Ishikawa (cell line): Measurements from ENCODE around the gene ACTMAP.
A peak's percentile ranks its signal among the peaks of the same experiment; 100 is the strongest.

Source experiments
- CEBPB ChIP-seq: IDR thresholded peaks from 2 replicates; pipeline ENCODE4 v1.6.1; 2012
- CREB1 ChIP-seq: IDR thresholded peaks from 2 replicates; pipeline ENCODE4 v1.6.1; 2012; ENCODE audit warnings: low read depth
- EGR1 ChIP-seq: IDR thresholded peaks from 2 replicates; pipeline ENCODE4 v1.6.1; 2012
- EP300 ChIP-seq: IDR thresholded peaks from 2 replicates; pipeline ENCODE4 v1.6.1; 2012; ENCODE audit warnings: borderline replicate concordance
- FOXM1 ChIP-seq: IDR thresholded peaks from 2 replicates; pipeline ENCODE4 v1.6.1; 2012; ENCODE audit warnings: low read depth, borderline replicate concordance
- NFIC ChIP-seq: IDR thresholded peaks from 2 replicates; pipeline ENCODE4 v1.6.1; 2012
- RAD21 ChIP-seq: IDR thresholded peaks from 2 replicates; pipeline ENCODE4 v1.6.1; 2012; ENCODE audit warnings: low read depth
- TAF1 ChIP-seq: IDR thresholded peaks from 2 replicates; pipeline ENCODE4 v1.6.1; 2012; ENCODE audit warnings: low read depth, mild to moderate bottlenecking
- TCF12 ChIP-seq: IDR thresholded peaks from 2 replicates; pipeline ENCODE4 v1.6.1; 2012; ENCODE audit warnings: low read depth
- TEAD4 ChIP-seq: IDR thresholded peaks from 2 replicates; pipeline ENCODE4 v1.6.1; 2012
- YY1 ChIP-seq: IDR thresholded peaks from 2 replicates; pipeline ENCODE4 v1.6.1; 2012; ENCODE audit warnings: low read depth
- ZBTB7A ChIP-seq: IDR thresholded peaks from 2 replicates; pipeline ENCODE4 v1.6.1; 2012; ENCODE audit warnings: low read depth
- TF ChIP-seq, protein P1 (sequence below): IDR thresholded peaks from 2 replicates; pipeline ENCODE4 v1.6.1; 2012
- TF ChIP-seq, protein P2 (sequence below): IDR thresholded peaks from 2 replicates; pipeline ENCODE4 v1.6.1; 2012
- TF ChIP-seq, protein P3 (sequence below): IDR thresholded peaks from 2 replicates; pipeline ENCODE4 v1.6.1; 2012; ENCODE audit warnings: low read depth, mild to moderate bottlenecking

Gene ACTMAP, protein sequence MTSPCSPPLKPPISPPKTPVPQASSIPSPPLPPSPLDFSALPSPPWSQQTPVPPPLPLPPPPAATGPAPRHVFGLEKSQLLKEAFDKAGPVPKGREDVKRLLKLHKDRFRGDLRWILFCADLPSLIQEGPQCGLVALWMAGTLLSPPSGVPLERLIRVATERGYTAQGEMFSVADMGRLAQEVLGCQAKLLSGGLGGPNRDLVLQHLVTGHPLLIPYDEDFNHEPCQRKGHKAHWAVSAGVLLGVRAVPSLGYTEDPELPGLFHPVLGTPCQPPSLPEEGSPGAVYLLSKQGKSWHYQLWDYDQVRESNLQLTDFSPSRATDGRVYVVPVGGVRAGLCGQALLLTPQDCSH

DNA sequence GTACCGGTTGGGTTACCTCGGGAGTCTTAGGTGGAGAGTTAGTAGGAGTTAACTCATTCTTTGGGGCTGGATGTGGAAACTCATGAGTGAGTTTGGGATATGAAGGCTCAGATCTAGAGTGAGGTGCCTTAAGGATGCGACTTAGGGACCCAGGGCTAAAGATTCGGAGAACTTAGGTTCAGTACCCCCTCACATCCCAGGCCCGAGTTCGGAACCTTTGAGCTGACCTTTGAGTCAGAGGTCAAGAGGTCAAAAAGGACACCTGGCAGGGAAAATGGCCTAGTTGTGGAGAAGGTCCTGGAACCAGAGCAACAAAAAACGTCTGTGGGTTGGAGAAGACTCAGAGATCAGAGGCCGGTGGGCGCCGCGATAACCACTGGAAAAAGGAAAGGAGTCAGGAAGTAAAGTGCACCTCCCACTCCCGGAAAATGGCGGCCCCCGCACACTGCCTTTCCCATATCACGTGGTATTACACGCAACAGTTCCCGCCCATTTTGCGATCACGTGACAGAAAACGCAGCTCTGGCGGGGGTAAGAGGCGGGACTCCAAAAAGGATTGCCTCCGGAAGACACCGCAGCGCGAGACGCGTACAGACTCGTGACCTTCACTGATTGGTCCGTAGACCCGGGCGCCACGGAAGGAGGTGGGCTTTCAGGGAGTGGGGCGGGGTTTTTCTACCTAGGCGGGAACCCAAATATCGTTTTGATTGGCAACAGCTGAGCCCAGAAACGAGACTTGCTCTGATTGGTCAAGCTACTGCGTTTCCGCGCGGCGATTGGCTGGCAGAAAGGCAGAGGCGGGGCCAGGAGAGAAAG lies at the start of gene ACTMAP:
ACTMAP (minus strand) TSS at position 420 of the 816 bp plus-strand sequence. CDS start 674 bp downstream, outside the sequence.
- no peak for TF ChIP-seq NFIC
- TF ChIP-seq TAF1, result peak; percentile 60; the same call in 1 of the 2 replicates
- no peak for TF ChIP-seq EP300
- TF ChIP-seq, protein P1, sequence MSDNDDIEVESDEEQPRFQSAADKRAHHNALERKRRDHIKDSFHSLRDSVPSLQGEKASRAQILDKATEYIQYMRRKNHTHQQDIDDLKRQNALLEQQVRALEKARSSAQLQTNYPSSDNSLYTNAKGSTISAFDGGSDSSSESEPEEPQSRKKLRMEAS, result peak; percentile 89
- peak; percentile 95 for TF ChIP-seq YY1
- TF ChIP-seq CEBPB, result no peak
- TF ChIP-seq, protein P2, sequence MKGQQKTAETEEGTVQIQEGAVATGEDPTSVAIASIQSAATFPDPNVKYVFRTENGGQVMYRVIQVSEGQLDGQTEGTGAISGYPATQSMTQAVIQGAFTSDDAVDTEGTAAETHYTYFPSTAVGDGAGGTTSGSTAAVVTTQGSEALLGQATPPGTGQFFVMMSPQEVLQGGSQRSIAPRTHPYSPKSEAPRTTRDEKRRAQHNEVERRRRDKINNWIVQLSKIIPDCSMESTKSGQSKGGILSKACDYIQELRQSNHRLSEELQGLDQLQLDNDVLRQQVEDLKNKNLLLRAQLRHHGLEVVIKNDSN, result peak; percentile 99
- peak; percentile 67 for TF ChIP-seq CREB1
- TF ChIP-seq RAD21, result no peak
- no peak for TF ChIP-seq EGR1
- no peak for TF ChIP-seq TEAD4
- TF ChIP-seq, protein P3, sequence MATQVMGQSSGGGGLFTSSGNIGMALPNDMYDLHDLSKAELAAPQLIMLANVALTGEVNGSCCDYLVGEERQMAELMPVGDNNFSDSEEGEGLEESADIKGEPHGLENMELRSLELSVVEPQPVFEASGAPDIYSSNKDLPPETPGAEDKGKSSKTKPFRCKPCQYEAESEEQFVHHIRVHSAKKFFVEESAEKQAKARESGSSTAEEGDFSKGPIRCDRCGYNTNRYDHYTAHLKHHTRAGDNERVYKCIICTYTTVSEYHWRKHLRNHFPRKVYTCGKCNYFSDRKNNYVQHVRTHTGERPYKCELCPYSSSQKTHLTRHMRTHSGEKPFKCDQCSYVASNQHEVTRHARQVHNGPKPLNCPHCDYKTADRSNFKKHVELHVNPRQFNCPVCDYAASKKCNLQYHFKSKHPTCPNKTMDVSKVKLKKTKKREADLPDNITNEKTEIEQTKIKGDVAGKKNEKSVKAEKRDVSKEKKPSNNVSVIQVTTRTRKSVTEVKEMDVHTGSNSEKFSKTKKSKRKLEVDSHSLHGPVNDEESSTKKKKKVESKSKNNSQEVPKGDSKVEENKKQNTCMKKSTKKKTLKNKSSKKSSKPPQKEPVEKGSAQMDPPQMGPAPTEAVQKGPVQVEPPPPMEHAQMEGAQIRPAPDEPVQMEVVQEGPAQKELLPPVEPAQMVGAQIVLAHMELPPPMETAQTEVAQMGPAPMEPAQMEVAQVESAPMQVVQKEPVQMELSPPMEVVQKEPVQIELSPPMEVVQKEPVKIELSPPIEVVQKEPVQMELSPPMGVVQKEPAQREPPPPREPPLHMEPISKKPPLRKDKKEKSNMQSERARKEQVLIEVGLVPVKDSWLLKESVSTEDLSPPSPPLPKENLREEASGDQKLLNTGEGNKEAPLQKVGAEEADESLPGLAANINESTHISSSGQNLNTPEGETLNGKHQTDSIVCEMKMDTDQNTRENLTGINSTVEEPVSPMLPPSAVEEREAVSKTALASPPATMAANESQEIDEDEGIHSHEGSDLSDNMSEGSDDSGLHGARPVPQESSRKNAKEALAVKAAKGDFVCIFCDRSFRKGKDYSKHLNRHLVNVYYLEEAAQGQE, result no peak
- TF ChIP-seq ZBTB7A, result no peak
- no peak for TF ChIP-seq TCF12
- no peak for TF ChIP-seq FOXM1

DNA sequence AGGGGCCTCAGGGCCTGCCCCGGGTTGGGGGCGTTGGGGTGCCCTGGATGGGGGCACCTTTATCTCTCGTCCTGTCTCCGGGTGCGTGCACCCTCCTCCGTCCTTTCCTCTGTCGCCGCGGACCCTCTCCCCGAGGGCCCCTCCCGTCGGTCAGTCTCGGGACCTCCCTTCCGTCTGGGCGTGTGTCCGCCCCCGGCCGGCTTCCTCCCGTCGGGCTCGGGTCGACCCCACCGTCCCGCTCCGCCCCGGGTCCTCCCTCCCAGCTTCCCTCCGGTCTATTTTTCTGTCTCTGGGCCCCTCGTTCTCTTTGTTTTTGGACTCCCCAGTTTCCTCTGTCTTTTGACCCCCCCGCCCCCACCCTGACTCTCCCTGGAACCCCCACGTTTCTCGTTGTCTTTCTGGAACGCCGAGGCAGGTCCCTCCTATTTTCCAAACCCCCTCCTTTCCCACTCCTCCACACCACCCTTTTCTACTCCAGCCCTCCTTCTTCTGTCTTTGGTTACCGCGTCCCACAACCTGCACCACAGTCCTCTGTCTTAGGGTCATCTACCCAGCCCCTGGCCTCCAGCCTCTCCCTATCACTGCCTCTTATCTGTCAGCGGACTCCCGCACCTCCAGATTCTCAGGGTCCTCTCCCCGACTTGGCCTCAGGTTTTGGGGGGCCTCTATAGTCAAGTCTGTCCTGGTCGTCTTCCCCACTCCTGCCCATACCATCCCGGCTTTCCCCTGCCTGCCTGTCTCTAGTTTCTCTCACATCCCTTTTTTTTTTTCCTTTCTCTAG lies 49.5 kb upstream of the ACTMAP start:
- peak; percentile 69; the same call in 1 of the 2 replicates for TF ChIP-seq ZBTB7A
- no peak for TF ChIP-seq EGR1

DNA sequence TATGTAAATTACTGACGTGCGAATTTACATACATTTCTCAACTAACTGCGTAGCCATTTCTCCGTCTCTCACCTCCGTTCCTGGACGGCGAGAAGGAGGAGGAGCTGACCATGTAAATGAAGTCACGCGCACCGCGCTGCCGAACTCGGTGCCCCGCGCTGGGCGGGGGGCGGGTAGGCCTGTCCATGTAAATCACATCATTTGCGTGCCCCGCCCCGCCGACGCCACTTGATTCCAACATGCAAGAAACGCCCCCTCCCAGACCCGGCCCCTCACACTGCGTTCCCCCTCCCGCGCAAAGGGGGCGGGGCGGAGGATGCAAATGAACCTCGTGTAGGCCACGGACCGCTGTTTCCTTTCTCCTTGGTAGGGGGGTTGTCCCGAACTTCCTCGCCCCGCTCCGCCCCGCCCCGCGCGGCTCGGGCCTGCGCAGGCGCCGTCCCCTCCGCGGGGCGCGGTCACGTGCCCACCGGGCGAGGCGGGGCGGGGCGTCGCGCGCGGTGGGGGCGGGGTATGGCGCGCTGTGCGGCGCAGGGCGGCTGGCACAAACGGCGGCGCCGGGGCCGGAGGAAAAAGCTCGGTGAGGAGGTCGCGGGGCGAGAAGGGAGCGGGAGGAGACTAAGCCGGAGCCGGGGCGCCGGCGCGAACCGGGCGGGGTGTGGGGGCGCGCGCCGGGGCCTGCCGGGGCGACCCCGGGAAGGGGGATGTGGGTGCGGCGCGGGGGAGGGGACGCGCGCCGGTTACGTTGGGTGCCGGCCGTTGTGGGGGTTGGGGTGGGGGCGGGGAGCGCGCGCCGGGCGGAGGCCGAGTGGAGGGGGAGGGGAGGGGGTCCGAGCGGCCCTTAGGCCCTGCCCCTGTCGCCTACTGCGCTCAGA lies 48.6 kb upstream of the ACTMAP start, which contains the start of gene EGLN2:
EGLN2 (plus strand) TSS at position 509 of the 875 bp plus-strand sequence. CDS start 1,382 bp downstream, outside the sequence.
- TF ChIP-seq TAF1, result peak; percentile 40; the same call in 1 of the 2 replicates
- TF ChIP-seq, protein P2, result peak; percentile 92
- TF ChIP-seq ZBTB7A, result no peak
- no peak for TF ChIP-seq RAD21
- 0 out of 2 replicates have a peak, but pooled peaks have one; percentile 26 for TF ChIP-seq YY1
- TF ChIP-seq, protein P1, result 0 out of 2 replicates have a peak, but pooled peaks have one; percentile 20
- TF ChIP-seq, protein P3, result no peak
- no peak for TF ChIP-seq TCF12

DNA sequence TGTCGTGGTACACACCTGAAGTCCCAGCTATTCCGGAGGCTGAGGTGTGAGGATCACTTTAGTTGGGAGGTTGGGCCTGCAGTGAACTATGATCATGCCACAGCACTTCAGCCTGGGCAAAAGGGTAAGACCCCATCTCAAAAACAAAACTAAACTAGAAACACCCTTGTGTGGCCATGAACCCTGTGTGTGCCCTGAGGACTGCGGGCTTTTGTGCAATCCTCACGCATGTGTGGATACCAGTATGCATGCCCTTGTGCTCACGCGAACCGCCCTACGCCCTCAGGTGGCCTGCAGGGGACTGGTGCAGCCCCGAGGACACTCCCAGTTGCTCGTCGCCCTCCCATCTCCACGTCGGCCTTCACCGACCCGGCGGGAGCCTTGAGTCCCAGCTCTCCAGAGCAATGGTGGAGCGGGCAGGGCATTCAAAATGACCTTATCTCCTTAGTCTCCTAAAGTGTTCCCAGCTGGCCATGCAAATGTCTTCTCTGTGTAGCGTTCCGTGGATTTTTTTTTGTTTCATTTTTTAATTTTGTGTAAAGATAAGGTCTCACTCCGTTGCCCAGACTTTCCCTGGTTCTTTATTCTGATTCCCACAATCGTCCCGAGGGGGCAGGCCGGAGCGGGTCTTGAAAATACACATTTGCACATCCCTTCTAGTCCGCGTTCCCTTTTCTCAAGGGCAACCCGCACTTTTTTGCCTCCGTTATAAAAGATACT lies 47.8 kb upstream of the ACTMAP start:
- TF ChIP-seq NFIC (no peak), EP300 (no peak), TAF1 (no peak), ZBTB7A (no peak), TCF12 (no peak), TEAD4 (no peak), YY1 (0 out of 2 replicates have a peak, but pooled peaks have one; percentile 8), RAD21 (0 out of 2 replicates have a peak, but pooled peaks have one; percentile 3)
- TF ChIP-seq, protein P2, result no peak
- TF ChIP-seq, protein P1, result no peak
- TF ChIP-seq, protein P3, result no peak
